ENCODE data around the gene SLC25A42.
"Not testable (repeated sequence)": the region's sequence is repeated elsewhere in the genome, so short reads cannot be mapped to it uniquely, and the experiment has no call there.

SLC25A42 gene

DNA sequence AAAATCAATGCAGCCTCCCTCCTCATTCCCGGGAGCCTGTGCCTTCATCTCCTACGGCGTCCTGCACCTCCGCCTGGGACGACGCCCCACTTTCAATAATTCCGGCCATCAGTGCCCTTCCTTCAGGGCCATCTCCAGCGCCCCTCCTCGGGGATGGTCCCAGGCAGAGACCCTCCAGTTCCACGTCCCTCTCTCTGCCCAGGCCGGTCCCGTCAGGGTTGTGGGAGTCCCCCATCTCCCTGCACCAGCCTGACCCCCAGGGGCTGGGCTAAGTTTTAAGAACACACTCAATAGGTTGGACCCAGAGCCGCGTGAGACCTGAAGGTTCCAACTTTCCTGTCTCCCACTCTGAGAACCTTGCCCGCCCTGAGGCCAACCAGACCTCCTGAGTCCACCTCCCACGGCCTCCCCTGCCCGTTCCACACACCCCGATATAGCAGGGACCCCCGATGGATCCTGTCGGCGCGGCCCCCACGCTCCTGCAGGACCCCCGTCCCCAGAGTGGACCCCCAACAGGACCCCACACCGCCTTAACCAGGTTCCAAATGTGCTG lies 73.8 kb downstream of the SLC25A42 start:
- no peak for DNase-seq

DNA sequence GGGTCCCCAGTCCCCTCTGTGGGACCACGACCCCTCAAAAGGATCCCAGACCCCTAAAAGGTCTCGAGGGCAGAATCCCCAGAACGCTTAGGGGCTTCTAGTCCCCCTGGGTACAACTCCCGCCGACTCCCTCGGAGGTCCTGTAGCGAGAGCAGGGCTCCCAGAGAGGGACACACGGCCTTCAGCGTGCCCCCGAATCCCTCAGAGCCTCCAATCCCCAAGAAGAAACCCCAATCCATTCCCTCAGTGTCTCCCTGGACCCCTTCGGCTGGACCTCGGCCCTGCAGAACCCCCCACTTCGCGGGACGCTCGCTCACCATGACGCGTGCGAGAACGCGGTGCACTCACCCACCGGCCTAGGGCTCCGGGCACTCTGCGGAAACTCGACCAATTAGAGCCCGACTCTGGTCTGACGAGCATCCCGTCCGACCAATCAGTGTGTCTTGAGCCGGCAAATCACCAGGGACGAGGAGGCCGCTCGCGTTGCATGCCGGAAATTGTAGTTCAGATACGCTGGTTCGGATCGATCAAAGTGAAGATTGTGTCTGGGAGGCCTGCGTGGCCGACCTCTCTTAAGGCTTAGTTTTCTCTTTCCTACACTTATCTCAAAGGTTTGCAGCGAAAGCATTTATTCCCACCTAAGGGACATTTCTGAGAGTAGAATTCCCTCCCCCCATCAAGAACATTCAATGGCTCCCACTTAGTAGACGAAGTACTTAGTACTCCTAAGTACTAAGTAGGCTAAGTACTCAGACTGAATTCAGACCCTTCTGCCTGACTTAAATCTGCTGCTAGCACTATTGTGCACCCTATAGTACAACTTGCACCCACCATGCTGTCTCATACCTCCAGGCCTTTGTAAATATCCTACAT lies 74.6 kb downstream of the SLC25A42 start, which contains the start of gene TMEM161A:
Gene TMEM161A, minus strand, starts transcription at position 370 of the 873 bp plus-strand sequence. Its CDS starts 50 bp downstream, at position 320.
- DNase-seq: peak; percentile 97 to 98 (median 97)

DNA sequence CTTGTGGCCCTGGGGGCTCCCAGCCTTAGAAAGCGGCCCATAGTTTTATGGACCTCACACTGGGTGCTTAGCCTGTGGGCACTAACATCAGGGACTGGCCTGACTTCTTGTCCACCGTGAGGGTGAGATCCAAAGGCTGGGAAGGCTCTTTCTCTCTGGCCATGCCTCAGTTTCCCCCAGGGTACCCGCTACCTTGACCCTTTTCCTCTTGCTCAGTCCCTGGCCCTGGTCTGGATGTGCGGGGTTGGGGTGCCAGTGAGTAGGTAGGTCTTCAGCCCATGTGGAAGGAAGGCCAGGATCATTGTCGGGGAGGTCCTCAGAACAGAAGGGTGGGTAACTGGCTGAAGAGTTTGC lies 76.1 kb downstream of the SLC25A42 start:
- no peak for DNase-seq

DNA sequence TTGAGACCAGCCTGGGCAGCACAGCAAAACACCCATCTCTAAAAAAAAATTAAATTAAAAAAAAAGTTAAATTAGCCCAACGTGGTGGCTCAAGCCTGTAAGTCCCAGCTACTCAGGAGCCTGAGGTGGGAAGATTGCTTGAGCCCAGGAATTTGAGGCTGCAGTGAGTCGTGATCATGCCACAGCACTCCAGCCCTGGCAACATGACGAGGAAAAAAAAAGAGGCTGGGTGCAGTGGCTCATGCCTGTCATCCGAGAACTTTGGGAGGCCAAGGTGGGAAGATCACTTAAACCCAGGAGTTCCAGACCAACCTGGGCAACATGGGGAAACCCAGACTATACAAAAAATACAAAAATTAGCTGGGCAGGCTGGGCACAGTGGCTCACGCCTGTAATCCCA lies 76.7 kb downstream of the SLC25A42 start:
- no peak for DNase-seq

DNA sequence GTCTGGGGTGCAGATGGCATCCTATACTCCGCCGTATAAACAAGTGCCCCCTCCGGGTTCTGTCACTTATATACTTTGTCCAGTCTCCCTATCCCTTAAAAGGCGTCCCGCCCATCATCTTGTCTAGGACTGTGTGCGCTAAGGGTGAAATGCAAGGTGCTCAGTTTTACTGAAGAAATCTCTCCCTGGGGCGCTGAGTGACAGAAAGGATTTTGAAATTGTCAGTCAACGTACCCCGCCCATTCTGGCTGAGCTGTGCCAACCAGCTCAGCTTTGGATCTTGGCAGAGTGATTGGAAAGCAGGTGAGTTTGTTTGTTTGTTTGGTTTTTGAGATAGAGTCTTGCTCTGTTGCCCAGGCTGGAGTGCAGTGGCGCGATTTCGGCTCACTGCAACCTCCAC lies 78.6 kb downstream of the SLC25A42 start:
- DNase-seq: no peak

DNA sequence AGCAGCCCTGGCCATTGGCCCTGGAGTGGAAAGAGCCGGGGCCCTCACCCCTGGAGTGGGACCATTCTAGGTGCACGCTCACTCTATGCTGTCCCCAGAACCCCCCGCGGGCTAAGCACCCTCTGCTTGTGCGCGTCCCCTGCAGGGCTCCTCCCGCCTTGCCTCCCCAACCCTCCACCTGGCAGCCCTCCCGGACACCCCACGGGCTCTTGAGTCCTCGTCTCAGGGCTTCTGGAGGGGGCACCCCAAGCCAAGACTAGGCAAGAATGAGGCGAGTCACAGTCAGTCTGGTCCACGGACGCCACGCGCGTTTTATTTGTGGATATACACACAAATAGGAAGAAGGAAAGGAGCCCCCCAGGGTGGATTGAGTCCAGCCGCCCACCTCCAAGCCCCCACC lies 81.5 kb downstream of the SLC25A42 start:
- DNase-seq: no peak

DNA sequence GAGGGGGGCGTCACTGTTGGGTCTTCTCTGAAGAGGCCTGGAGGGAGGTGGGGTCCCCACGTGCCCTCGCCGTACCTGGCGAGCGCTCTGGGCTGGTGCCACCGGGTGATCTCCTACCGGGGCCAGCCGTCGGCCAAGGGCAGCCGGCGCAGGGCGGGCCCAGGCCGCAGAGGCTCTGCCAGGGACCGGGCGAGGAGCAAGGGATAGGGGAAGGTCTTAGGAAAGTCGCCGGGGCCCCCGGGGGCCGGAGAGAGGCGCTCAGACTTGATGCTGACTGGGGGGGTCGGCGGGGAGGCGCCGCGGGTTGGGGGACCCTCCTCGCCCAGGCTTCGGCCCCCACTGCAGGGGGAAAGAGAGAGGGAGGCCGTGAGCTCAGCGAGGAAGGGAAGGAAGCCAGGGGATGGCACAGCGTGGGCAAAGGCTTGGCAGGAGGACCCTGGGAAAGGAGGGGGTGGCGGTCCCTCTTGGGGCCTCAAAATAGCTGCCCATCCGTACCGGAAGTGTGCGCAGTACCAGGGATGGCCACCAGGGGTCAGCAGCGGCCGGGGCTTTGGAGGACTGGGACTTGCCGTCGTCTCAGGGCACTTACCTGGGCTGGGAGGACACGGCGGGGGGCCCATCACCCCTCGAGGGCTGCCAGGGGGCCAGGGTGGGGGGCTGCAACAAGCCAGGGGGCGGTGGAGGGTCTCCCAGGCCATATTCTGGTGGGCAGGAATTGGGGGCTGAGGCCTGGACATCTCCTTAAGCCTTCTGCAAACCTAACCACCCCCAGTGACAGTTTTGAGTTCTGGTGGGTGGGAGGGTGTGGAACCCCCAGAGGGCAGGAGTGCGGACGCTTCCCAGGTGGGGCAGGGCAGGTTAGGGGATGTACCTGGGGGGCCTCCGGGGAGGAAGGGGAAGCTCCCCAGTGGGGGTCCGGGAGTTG lies 82.2 kb downstream of the SLC25A42 start:
- DNase-seq: peak; percentile 65 to 82 (median 78)

DNA sequence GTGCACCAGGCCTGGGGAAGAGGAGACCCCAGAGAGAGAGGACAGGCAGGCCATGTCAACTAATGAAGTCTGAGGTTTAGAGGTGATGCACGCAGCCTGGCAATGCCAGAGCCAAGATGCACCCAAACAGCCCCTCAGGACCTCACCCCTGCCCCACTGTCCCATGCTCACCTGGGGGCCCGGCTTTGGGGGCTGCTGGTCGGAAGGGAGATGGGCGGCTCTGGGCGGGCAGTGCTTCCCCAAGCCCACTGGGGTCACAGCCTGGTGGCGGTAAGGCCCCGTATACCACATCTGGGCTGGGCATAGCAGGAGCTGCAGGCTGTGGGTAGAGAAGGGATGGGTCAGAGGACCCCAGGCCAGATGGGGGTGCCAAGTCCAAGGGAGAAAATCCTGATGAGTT lies 83.1 kb downstream of the SLC25A42 start:
- no peak for DNase-seq

DNA sequence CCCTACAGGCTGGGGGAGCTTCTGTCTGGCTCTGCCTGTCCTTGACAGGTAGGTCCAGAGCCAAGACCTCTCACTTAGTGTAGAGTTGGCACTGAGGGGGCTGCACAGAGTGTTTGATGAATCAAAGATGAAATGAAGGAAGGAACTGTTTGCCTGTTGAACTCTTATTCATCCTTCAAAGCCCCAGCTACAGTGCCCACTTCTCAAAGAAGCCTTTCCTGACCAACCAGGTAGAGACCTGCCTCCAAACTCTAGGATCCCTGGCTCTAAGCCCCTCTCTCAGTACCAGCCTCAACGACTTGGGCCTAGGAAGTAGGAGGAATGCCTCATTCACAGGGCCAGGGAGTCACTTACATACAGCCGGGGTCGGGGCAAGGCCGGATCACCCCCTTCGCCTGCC lies 83.5 kb downstream of the SLC25A42 start:
- DNase-seq: no peak

DNA sequence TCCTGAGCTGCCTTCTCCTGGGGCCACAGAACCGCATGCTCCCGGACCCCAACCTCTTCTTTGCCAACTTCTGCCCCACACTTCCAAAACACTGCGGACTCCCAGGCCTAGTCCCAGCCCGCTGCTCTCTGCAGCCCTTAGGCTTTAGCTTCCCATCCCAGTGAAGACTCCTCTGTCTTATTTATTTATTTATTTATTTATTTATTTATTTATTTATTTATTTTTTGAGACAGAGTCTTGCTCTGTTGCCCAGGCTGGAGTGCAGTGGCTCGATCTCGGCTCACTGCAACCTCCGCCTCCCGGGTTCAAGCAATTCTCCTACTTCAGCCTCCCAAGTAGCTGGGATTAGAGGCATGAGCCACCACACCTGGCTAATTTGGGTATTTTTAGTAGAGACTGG lies 84.7 kb downstream of the SLC25A42 start:
- not testable (repeated sequence) for DNase-seq

DNA sequence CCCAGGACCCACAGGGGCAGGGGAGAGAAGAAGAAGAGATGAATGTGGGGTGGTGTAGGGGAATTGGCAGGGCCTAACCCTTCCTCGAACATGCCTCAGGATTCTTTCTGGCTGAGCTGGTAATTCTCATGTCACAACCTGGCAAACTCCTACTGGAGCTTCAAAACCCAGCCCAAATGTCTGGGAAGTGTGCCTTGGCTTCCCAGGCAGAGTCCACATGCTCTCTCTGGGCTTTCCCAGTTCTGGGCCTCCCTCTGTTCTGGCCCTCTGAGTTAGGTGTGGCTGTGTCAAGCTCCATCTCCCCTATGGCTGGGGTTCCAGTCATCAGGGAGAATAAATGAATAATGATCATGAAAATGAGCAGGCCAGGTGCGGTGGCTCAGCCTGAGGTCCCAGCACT lies 85.6 kb downstream of the SLC25A42 start:
- no peak for DNase-seq

DNA sequence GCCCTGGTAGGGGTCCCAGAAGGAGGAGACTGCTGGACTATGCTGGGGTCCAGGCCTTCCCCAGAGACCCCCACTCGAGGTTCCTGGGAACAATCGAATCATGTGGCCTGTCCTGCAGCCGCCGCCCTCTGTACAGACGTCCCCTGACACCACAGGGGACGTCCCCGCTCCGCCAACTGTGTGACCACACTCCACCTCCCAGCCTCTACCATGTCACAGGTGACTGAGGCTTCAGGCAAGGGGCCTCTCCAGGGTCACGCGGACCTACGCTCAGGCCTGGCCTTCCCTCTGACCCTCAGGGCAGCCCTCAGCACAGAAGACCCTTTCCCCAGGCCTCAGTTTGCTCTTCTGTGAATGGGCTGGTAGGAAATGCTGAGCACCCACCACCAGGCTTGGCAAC lies 87.6 kb downstream of the SLC25A42 start:
- DNase-seq: no peak

DNA sequence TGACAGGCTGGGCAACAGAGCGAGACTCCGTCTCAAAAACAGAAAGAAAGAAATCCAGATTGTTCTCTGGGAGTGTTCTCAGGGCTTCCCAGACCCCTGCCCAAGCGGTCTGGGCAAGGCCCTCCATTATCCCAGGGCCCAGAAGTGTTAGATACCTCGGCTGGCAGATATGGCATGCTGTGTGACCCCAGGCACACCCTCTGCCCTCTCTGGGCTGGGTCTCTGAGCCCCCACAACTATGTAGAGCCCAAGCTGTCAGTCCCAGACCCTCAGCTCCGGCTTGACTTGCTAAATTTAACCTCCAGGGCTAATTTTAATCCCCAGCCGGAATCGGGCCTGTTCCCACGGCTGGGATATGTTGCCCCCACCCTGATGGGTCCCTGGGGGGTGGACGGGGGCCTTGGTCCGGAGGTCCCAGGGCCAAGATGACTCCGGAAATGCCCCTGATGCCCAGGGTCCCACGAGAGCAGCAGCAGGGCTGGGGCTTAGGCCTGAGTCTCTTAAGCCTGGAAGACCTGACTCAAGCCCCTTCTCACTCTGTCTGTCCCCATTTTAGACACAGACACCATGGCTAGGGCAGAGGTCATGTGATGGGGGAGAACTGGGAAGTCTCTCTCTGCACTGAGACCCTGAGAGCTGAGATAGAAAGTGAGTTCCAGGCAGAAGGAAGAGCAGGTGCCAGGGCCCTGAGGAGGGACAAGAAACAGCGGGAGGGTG lies 89.0 kb downstream of the SLC25A42 start:
- DNase-seq: no peak

DNA sequence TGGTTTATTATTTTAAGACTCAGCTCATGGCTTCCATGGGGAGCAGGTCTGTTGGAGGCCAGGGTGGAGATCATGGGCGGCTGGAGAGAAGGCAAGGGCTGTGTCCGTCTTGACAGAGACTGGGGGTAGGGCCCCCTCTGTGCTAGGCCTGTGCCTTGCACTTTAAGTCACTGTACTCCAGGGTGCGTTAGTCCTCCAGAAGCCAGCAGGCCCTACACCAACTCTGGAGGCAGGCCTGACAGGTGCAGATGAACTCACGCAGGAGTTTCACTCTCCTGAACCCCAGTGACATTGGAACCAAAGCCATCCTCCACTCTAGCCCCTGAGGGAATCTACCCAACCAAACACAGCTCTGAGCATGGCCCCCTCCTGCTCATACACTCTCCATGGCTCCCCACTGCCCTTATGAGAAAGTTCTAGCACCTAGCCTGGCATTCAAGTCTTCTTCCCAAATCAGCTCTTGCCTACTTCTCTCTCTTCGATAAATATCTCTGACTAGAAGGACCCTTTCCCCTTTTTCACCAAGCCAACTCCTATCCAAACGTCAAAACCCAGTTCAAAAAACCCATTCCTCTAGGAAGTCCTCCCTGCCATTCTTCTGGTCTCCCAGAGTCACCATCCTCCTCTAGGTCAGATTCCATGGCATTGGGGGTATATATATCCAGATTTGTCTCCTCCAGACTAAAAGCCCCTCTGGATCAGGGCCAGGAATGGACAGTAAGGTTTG lies 91.1 kb downstream of the SLC25A42 start:
- no peak for DNase-seq

DNA sequence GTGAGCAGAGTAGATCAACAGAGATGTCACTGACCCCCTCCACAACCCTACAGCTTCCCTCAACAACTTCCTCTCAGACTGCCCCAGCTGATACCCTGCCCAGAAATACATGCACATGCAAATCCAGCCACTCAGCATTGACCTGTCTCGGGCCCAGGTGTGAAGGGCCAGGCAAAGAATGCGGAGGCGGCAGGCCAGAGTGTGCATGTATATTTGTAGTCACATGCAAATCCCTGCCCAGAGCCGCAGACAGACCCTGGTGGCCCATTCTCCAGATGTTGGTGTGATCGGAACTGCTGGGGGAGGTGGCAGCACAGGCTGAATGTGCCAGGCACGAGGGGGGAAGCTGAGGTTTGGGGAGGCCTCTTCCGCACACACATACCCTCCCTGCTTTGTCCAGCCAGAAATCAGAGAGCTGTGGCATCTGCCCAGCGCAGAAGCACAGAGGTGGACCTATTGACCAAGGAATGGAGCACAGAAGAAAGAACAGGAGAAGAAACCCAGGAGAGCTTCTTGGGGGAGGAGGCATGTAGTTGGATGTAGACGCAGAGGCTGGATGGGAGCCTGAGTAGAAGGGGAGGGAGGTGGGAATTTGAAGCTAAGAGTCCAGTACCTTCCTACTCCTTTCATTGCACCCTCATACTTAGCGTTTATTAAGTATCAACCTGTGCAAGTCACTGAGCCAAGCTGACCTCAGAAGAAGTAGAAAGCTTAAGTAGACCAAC lies 91.9 kb downstream of the SLC25A42 start:
- no peak for DNase-seq

DNA sequence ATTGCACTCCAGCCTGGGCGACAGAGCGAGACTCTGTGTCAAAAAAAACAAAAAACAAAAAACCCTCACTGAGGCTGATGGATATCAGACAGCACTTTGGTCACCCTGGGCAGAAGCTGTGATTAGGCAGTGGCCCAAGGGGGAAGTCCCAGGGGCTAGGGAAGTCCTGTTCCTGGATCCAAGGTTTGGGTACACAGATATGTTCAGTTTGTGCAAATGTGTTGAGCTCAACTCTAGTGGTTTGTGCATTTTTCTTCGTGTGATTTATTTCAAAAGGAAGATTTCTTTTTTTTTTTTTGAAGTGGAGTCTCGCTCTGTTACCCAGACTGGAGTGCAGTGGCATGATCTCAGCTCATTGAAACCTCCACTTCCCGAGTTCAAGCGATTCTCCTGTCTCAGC lies 94.0 kb downstream of the SLC25A42 start:
- no peak for DNase-seq

DNA sequence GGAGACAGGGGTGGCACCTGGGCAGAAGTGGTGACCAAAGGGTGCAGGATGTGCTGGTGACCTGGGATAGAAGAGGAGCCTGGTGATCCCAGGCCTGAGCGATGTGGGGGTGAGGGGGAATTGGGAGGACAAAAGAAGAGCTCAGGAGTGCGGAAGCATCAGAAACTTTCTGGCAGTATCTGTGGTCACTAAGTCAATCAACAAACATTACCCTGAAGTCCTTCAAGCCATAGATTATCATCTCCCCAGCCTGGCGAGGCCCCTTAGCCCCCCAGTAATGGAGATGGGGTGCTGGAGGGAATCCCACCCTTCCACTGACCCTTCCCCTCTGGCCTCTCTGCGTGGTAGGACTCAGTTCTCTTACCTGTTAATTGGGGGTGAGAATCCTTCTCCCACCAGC lies 95.7 kb downstream of the SLC25A42 start:
- no peak for DNase-seq

DNA sequence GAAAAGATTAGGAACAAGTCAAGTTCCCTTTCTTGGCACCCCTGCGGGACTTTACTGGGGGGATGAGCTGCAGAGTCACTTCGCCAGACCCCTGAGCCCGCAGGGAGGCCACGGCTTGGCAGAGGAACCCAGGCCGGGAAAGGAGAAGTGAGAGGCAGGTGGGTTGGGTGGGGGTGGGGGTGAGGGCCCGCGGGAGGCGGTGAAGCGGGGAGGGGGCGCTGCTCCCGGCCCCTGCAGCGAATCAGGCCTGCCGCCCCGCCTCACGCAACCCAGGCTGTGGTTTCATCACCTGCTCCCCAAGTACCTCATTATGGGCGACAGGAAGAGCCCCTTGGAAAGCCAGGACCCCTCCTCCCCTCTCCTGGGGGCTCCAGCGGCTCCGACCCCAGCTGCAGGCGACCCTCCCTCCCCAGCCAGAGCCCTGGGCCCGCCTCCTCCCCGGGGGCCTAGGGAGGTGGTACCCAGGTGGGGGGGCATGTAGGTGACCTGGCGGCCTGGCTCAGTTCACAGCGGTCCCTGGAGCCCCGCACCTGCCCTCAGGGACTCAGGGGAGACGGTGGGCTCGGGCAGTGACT lies 96.8 kb downstream of the SLC25A42 start:
- no peak for DNase-seq

DNA sequence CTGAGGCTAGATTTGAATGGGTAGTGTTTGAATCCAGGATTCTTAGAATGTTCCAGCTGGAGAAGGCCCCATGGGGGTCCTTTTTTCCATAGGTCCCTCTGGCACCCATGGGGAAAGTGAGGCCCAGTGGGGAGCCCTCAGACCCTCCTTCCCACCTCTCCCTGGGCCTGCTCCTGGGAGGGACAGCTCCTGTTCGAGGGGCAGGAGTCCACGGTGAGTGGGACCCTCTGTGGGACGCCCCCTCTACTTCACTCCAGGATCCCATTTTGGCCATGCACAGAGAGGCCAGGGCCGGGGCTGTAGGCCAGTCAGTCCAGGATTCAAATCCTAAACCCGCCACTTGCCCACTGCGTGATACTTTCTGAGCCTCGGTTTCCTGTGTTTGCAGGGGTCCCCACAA lies 98.7 kb downstream of the SLC25A42 start:
- DNase-seq: no peak

All from suppressor macrophage treated with lipopolysaccharide for 1 hour (primary cell).